ENCODE data around the gene MANBA. TPM values are rescaled to one million over a fixed set of nuclear protein-coding genes. Genes with fewer than 3 reads are reported as not detected.
"Not testable (repeated sequence)": the region's sequence is repeated elsewhere in the genome, so short reads cannot be mapped to it uniquely, and the experiment has no call there.

MANBA gene
- total RNA-seq, 4 donors from 2014 or later, result 11.9 to 20.8 (median 14.3) TPM

DNA sequence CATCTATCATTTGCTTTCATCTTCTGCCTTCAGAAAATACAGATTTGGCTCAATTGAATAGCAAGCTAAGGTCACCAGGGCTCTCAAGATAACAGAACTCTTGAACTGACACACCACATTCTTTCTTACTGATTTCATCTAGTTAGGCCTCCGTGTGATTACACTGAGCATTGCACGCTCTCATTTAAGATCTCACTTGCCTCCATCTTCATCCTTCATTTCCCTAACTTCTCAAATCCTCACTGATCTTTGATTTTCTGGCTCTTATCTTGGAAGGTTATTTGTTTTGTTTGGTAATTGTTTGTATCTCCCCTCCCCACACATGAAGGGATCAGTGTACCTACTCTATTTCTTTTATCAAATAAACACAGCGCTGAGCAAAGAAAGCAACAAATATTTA, 47.7 kb downstream of the MANBA start:
- H3K4me3 ChIP-seq (ENCODE audit: low read depth, poor library complexity, severe bottlenecking), result no peak overlapping the region
- intact Hi-C loops (cut with DNase I; ENCODE audit: low total_unique reads), result no loop called here
- no peak for DNase-seq (ENCODE audit: low spot score in 2 of 2)
- WGBS, 2 donors, result 65 to 71% methylated on average over 3 of the region's 3 CpGs
- TF ChIP-seq POLR2A (IDR thresholded peaks at IDR 0.05) (no peak), CTCF (IDR thresholded peaks at IDR 0.05) (no peak)

- no peak for DNase-seq (ENCODE audit: low spot score in 2 of 2)
- no peak for TF ChIP-seq CTCF (IDR thresholded peaks at IDR 0.05)
- H3K4me3 ChIP-seq (ENCODE audit: low read depth, poor library complexity, severe bottlenecking), result no peak overlapping the region
- intact Hi-C loops (cut with DNase I; ENCODE audit: low total_unique reads), result no loop called here
- 94 to 96% methylated on average over 3 of the region's 3 CpGs for WGBS, 2 donors
Observed at GRCh38 chr4:102710986-102711385, 49.8 kb downstream of the MANBA start.

GRCh38 chr4:102709060-102709459, 51.7 kb downstream of the MANBA start:
- DNase-seq (ENCODE audit: low spot score in 2 of 2); H3K4me3 ChIP-seq (ENCODE audit: low read depth, poor library complexity, severe bottlenecking); intact Hi-C loops (cut with DNase I; ENCODE audit: low total_unique reads): not testable (repeated sequence)
- 90 to 92% methylated on average over 1 of the region's 1 CpG for WGBS, 2 donors

DNA sequence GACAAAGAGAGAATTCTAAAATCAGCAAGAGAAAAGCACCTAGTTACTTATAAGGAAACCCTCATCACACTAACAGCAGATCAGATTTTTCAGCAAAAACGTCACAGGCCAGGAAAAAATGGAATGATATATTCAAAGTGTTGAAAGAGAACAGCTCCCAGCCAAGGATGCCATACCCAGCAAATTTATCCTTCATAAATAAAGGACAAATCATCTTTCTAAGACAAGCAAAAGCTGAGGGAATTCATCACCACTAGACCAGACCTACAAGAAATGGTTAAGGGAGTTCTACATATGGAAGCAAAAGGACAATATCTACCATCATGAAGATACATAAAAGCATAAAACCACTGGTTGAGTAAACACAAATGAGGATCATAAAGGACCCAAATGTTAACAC, 53.6 kb downstream of the MANBA start:
- intact Hi-C loops (cut with DNase I; ENCODE audit: low total_unique reads), result no loop called here
- no peak overlapping the region for H3K4me3 ChIP-seq (ENCODE audit: low read depth, poor library complexity, severe bottlenecking)
- no peak for DNase-seq (ENCODE audit: low spot score in 2 of 2)
- WGBS, 2 donors, result 77 to 83% methylated on average over 1 of the region's 1 CpG
- TF ChIP-seq CTCF (IDR thresholded peaks at IDR 0.05) (no peak), POLR2A (IDR thresholded peaks at IDR 0.05) (no peak)

DNA sequence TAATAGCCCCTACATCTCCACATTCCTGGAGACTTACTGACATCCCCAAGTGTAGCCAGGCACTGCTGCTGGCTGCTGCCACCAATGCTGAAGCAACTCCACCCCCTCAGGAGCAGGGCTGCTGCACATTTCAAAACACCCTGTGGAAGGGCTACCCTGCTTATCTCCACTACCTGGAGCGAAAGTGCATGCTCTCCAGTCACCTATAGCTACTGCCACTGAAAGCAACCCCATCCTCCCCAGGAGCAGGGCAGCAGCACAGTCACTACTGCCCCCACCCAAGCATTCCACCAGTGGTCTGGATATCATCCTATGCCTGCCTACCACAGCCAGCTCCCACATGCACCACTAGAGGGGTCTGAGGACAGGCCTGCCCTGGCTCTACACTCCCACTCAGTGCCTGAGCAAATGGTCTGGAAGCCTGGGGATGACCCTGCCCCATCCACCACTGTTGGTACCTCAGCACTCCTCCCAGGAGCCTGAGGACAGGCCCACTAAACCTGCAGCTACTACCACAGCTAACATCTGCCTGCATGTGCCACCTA, 55.3 kb downstream of the MANBA start:
- DNase-seq (ENCODE audit: low spot score in 2 of 2), result no peak
- TF ChIP-seq POLR2A (IDR thresholded peaks at IDR 0.05), result no peak
- TF ChIP-seq CTCF (IDR thresholded peaks at IDR 0.05), result no peak
- H3K4me3 ChIP-seq (ENCODE audit: low read depth, poor library complexity, severe bottlenecking), result no peak overlapping the region
- WGBS, 2 donors, result 88 to 100% methylated on average over 1 of the region's 1 CpG
- intact Hi-C loops (cut with DNase I; ENCODE audit: low total_unique reads), result no loop called here

- no peak overlapping the region for H3K4me3 ChIP-seq (ENCODE audit: low read depth, poor library complexity, severe bottlenecking)
- WGBS, 2 donors, result 68 to 72% methylated on average over 3 of the region's 3 CpGs
- no peak for DNase-seq (ENCODE audit: low spot score in 2 of 2)
- TF ChIP-seq POLR2A (IDR thresholded peaks at IDR 0.05) (no peak), CTCF (IDR thresholded peaks at IDR 0.05) (no peak)
- intact Hi-C loops (cut with DNase I; ENCODE audit: low total_unique reads), result no loop called here
Observed at GRCh38 chr4:102696758-102697157, 64.0 kb downstream of the MANBA start.
